ENCODE results near the gene DMTF1.
"Not testable (repeated sequence)": the region's sequence is repeated elsewhere in the genome, so short reads cannot be mapped to it uniquely, and the experiment has no call there.

DMTF1 gene

DNA sequence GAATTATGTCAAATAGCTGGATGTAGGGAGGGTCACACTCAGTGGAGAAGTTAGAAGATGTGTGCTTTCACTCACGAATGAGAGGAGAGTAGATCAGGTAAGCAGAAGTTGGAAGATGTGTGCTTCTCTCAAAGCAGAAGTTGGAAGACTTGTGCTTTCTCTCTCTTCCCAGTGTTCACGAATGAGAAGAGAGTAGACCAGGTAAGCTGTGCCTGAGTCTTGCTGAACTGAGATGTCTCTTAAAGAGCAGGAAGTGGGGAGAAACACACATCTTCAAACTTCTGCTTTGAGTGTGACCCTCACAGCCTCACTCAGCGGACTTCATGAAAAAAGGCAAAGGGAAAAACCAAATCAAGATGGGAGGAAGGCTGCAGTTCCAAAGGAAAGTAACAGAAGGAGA, 74.2 kb downstream of the DMTF1 start:
- H3K36me3 ChIP-seq (ENCODE audit: insufficient read depth, low read length) = no peaks in the 10 kb centered on the region
- peaks cover 7% of the 10 kb centered on the region; the same call in 1 of the 2 replicates for H3K9me3 ChIP-seq (ENCODE audit: insufficient read depth, low read depth, low read length)
- 89% methylated on average over 3 of the region's 3 CpGs for WGBS
- H3K27ac ChIP-seq (ENCODE audit: low read depth, low read length) = no peak overlapping the region
- H3K27me3 ChIP-seq (ENCODE audit: insufficient read depth, low read length) = peaks cover 35% of the 10 kb centered on the region
- H3K4me3 ChIP-seq (ENCODE audit: low read length) = no peak overlapping the region
- H3K9ac ChIP-seq (ENCODE audit: low read depth, low read length) = no peak overlapping the region
- no peaks in the 10 kb centered on the region for H3K4me1 ChIP-seq (ENCODE audit: insufficient read depth, low read length)

DNA sequence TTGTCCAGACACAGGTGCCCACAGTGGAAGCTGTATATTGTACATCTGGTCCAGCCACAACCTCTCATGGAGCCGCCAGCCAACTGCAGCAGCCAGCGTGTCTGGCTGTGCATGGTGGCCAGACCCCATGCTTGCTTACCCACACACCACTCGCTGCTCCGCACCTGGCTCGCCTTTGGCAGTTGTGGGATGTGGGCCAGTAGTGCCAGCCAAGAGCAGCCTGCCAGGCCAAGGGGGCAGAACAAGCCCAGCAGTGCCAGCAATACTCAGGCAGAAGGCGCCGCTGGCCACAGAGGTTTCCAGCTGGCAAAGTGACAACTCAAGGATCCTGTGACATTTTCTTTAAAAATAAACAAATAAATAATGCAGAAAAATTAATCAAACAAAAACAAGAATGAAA, 79.0 kb downstream of the DMTF1 start:
- Histone ChIP-seq H3K9ac (ENCODE audit: low read depth, low read length) (no peak overlapping the region), H3K36me3 (ENCODE audit: insufficient read depth, low read length) (no peaks in the 10 kb centered on the region), H3K27me3 (ENCODE audit: insufficient read depth, low read length) (no peaks in the 10 kb centered on the region), H3K27ac (ENCODE audit: low read depth, low read length) (no peak overlapping the region), H3K9me3 (ENCODE audit: insufficient read depth, low read depth, low read length) (peaks cover 7% of the 10 kb centered on the region; the same call in 1 of the 2 replicates), H3K4me3 (ENCODE audit: low read length) (no peak overlapping the region), H3K4me1 (ENCODE audit: insufficient read depth, low read length) (no peaks in the 10 kb centered on the region)
- 96% methylated on average over 7 of the region's 7 CpGs for WGBS

DNA sequence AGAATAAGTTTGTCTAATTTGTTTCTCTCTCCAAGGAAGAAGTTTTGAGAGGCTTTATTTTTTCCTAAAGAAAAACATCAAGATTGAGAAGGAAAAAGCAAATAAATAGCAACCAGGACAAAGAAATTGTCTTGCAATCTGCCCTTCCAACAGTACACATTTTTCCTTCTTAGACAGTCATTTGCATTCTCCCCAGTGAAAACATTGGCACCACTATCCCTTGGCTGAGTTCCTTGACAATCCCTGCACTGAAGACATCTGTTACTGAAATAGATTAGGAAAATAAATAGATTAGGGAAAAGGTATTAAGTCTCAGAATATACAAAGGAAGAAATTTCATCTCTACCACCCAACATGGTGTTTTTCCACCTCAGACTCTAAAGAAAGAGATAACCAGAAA, 79.5 kb downstream of the DMTF1 start:
- Histone ChIP-seq H3K27ac (ENCODE audit: low read depth, low read length) (no peak overlapping the region), H3K4me1 (ENCODE audit: insufficient read depth, low read length) (no peaks in the 10 kb centered on the region), H3K4me3 (ENCODE audit: low read length) (no peak overlapping the region), H3K9ac (ENCODE audit: low read depth, low read length) (no peak overlapping the region), H3K9me3 (ENCODE audit: insufficient read depth, low read depth, low read length) (peaks cover 7% of the 10 kb centered on the region; the same call in 1 of the 2 replicates), H3K27me3 (ENCODE audit: insufficient read depth, low read length) (no peaks in the 10 kb centered on the region), H3K36me3 (ENCODE audit: insufficient read depth, low read length) (no peaks in the 10 kb centered on the region)

DNA sequence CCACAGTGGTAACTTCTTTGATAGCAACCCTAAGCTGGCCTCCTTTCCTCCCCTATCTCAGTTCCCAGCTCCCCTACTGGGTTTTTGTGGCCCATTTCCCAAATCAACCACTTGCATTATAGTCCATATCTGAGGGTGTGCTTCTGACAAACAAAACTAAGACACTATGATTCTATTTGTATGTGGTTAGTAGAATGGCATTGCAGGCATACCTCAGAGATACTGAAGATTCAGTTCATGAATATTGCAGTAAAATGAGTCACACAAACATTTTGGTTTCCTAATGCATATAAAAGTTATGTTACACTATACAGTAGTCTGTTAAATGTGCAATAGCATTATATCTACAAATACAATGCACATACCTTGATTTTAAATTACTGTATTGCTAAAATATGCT, 82.7 kb downstream of the DMTF1 start:
- H3K9ac ChIP-seq (ENCODE audit: low read depth, low read length) = no peak overlapping the region
- H3K4me1 ChIP-seq (ENCODE audit: insufficient read depth, low read length) = no peaks in the 10 kb centered on the region
- H3K4me3 ChIP-seq (ENCODE audit: low read length) = no peak overlapping the region
- H3K36me3 ChIP-seq (ENCODE audit: insufficient read depth, low read length) = no peaks in the 10 kb centered on the region
- no peaks in the 10 kb centered on the region for H3K27me3 ChIP-seq (ENCODE audit: insufficient read depth, low read length)
- H3K27ac ChIP-seq (ENCODE audit: low read depth, low read length) = no peak overlapping the region
- peaks cover 7% of the 10 kb centered on the region; the same call in 1 of the 2 replicates for H3K9me3 ChIP-seq (ENCODE audit: insufficient read depth, low read depth, low read length)

DNA sequence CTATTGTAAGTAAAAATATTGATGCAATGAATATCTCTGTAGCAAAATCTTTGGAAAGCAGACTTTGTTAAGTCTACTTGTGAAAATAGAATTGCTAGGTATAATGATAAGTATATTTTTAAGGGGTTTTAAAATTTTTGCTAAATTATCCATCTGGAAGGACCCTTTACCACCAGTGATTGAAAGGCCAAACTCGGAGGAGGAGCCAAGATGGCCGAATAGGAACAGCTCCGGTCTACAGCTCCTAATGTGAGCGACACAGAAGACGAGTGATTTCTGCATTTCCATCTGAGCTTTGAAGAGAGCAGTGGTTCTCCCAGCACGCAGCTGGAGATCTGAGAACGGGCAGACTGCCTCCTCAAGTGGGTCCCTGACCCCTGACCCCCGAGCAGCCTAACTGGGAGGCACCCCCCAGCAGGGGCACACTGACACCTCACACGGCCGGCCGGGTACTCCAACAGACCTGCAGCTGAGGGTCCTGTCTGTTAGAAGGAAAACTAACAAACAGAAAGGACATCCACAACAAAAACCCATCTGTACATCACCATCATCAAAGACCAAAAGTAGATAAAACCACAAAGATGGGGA, 86.3 kb downstream of the DMTF1 start:
- not testable (repeated sequence) for H3K36me3 ChIP-seq (ENCODE audit: insufficient read depth, low read length); H3K4me1 ChIP-seq (ENCODE audit: insufficient read depth, low read length); H3K27ac ChIP-seq (ENCODE audit: low read depth, low read length); H3K27me3 ChIP-seq (ENCODE audit: insufficient read depth, low read length); H3K4me3 ChIP-seq (ENCODE audit: low read length); H3K9ac ChIP-seq (ENCODE audit: low read depth, low read length); H3K9me3 ChIP-seq (ENCODE audit: insufficient read depth, low read depth, low read length)
- WGBS = 85% methylated on average over 8 of the region's 11 CpGs

DNA sequence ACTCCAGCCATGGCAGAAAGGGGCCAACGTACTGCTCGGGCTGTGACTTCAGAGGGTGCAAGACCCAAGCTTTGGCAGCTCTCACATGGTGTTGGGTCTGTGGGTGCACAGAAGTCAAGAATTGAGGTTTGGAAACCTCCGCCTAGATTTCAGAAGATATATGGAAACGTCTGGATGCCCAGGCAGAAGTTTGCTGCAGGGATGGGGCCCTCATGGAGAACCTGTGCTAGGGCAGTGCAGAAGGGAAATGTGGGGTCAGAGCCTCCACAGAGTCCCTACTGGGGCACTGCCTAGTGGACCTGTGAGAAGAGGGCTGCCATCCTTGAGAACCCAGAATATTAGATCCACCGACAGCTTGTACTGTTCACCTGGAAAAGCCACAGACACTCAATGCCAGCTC, 93.4 kb downstream of the DMTF1 start:
- H3K27me3 ChIP-seq (ENCODE audit: insufficient read depth, low read length); H3K36me3 ChIP-seq (ENCODE audit: insufficient read depth, low read length); H3K4me1 ChIP-seq (ENCODE audit: insufficient read depth, low read length); H3K9ac ChIP-seq (ENCODE audit: low read depth, low read length); H3K4me3 ChIP-seq (ENCODE audit: low read length); H3K27ac ChIP-seq (ENCODE audit: low read depth, low read length): not testable (repeated sequence)
- peaks cover 12% of the 10 kb centered on the region for H3K9me3 ChIP-seq (ENCODE audit: insufficient read depth, low read depth, low read length)
- 94% methylated on average over 5 of the region's 5 CpGs for WGBS

Measured in HUES64 (cell line).